Lung (tissue), 12 donors: ENCODE results near the gene RBM42. TPM values are rescaled to one million over a fixed set of nuclear protein-coding genes. Genes with fewer than 3 reads are reported as not detected.

Source experiments
- ATAC-seq: fragments of 200-7000 bp; cut with Tn5 transposase; one replicate; pipeline ENCODE4 v1.9.1; 2020; ENCODE audit warnings: moderate number of reproducible peaks; ENCODE audit not compliant: insufficient read depth, low FRiP score
- DNase-seq, 3 donors: peaks; one replicate each; pipeline ENCODE4 v3.0.0-alpha.2; 2013 to 2017
- H3K27ac ChIP-seq, 2 donors: one replicate each; pipeline ENCODE4 v1.5.1; 2013; ENCODE audit warnings: mild to moderate bottlenecking in 2 of 2, moderate library complexity in 2 of 2, control low read depth in 1 of 2, inconsistent platforms in 1 of 2, low read depth in 1 of 2, low read length in 1 of 2
- H3K27me3 ChIP-seq, 3 donors: one replicate each; pipeline ENCODE4 v1.5.1; 2013; ENCODE audit warnings: low read length in 2 of 3; ENCODE audit not compliant: control insufficient read depth in 3 of 3, insufficient read depth in 3 of 3
- H3K36me3 ChIP-seq, 4 donors: one replicate each; pipeline ENCODE4 v1.5.1; 2013; ENCODE audit warnings: low read length in 4 of 4, mild to moderate bottlenecking in 1 of 4, moderate library complexity in 1 of 4; ENCODE audit not compliant: control insufficient read depth in 4 of 4, insufficient read depth in 4 of 4
- H3K4me1 ChIP-seq, 5 donors: one replicate each; pipeline ENCODE4 v1.5.1; 2013; ENCODE audit warnings: low read length in 5 of 5, mild to moderate bottlenecking in 2 of 5, moderate library complexity in 1 of 5; ENCODE audit not compliant: control insufficient read depth in 5 of 5, insufficient read depth in 5 of 5
- H3K4me3 ChIP-seq: one replicate; pipeline ENCODE4 v1.5.1; 2013; ENCODE audit warnings: mild to moderate bottlenecking, control low read depth, moderate library complexity
- H3K9ac ChIP-seq, 2 donors: one replicate each; pipeline ENCODE4 v1.5.1; 2013; ENCODE audit warnings: low read length in 2 of 2, control low read depth in 1 of 2; ENCODE audit not compliant: insufficient read depth in 1 of 2
- H3K9me3 ChIP-seq, 4 donors: one replicate each; pipeline ENCODE4 v1.5.1; 2013; ENCODE audit warnings: low read length in 3 of 4, mild to moderate bottlenecking in 1 of 4, moderate library complexity in 1 of 4; ENCODE audit not compliant: control insufficient read depth in 4 of 4, insufficient read depth in 3 of 4
- WGBS, 2 donors: extraction: QIAGEN DNeasy Blood & Tissue Kit; methylation state at CpG; one replicate each; pipeline ENCODE4 v1.1.7; 2013; 5-methylcytosine and 5-hydroxymethylcytosine counted together
- polyA plus RNA-seq, 2 donors: library from polyadenylated mRNA; stranded (reverse); fragments of 200-250 nt; gene quantifications; one replicate each; pipeline ENCODE4 v1.2.1, GENCODE V29; 2013
- total RNA-seq, 2 donors: library from RNA; depleted of rRNA in 1 of 2; stranded (reverse); fragments of >200 nt in 1 of 2; gene quantifications; one replicate each; pipeline ENCODE4 v1.2.1, GENCODE V29; 2014 to 2021
- TF ChIP-seq, protein P1 (sequence below): IDR thresholded peaks from 2 replicates; pipeline ENCODE4 v1.5.1; 2012; ENCODE audit warnings: mild to moderate bottlenecking; ENCODE audit errors: control extremely low read depth, extremely low read depth
- donor health status: control.
- donor health status: control.
- donor health status: Bipolar disorder and iron deficiency.
- donor health status: healthy.
- donor health status: DM: yes; HTN: yes; CAD: no.

The RBM42 gene
- total and polyA plus RNA-seq, 4 donors: 28.4 to 84.0 (median 73.0) TPM

DNA sequence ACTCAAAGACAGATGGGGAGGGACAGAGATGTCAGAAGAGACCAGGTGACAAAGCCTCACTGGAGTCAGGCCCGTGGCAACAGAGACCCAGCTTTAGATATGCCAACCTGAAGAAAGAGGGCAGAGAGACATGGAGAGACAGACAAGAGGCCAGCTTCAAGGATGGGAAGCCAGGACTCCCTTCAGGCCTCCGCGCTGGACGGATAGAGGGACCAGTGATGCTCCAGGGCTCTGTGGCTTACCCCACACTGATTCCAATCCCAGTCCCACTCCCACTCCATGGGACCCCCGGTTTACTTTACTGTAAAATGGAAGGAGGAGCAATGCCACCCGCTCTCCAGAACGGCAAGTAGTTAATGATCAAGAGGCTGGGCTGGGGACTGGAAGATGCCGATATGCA, 11.0 kb downstream of the RBM42 start:
- Histone ChIP-seq H3K4me1 (peaks cover 0 to 24% (median 3%) of the 10 kb centered on the region in 5 donors), H3K36me3 (peaks cover 5 to 22% (median 14%) of the 10 kb centered on the region in 4 donors), H3K9ac (no peak overlapping the region), H3K27me3 (no peaks in the 10 kb centered on the region), H3K9me3 (no peaks in the 10 kb centered on the region), H3K27ac (no peak overlapping the region), H3K4me3 (no peak overlapping the region)
- 85 to 89% methylated on average over 8 of the region's 8 CpGs for WGBS, 2 donors
- DNase-seq (no peak), ATAC-seq (no peak)
- TF ChIP-seq, protein P1, sequence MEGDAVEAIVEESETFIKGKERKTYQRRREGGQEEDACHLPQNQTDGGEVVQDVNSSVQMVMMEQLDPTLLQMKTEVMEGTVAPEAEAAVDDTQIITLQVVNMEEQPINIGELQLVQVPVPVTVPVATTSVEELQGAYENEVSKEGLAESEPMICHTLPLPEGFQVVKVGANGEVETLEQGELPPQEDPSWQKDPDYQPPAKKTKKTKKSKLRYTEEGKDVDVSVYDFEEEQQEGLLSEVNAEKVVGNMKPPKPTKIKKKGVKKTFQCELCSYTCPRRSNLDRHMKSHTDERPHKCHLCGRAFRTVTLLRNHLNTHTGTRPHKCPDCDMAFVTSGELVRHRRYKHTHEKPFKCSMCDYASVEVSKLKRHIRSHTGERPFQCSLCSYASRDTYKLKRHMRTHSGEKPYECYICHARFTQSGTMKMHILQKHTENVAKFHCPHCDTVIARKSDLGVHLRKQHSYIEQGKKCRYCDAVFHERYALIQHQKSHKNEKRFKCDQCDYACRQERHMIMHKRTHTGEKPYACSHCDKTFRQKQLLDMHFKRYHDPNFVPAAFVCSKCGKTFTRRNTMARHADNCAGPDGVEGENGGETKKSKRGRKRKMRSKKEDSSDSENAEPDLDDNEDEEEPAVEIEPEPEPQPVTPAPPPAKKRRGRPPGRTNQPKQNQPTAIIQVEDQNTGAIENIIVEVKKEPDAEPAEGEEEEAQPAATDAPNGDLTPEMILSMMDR: no peak

DNA sequence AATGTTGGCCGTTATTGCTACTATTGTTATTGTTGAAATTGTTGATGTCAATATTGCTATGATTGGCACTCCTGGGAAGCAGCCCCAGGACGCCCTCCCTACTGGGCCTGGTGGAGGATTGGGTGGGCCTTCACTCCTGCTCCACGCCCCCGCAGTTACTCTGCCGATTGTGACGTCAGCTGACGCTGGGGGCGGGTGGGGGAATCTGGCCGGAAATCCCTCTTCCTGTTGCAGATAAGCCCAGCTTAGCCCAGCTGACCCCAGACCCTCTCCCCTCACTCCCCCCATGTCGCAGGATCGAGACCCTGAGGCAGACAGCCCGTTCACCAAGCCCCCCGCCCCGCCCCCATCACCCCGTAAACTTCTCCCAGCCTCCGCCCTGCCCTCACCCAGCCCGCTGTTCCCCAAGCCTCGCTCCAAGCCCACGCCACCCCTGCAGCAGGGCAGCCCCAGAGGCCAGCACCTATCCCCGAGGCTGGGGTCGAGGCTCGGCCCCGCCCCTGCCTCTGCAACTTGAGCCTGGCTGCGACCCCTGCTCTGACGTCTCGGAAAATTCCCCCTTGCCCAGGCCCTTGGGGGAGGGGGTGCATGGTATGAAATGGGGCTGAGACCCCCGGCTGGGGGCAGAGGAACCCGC, 12.8 kb downstream of the RBM42 start, which contains the start of gene ETV2:
TSS of gene ETV2 (plus strand) at position 231 of the 637 bp plus-strand sequence. CDS start 716 bp downstream, outside the sequence.
- Histone ChIP-seq H3K9me3 (no peaks in the 10 kb centered on the region), H3K36me3 (peaks cover 0 to 15% (median 6%) of the 10 kb centered on the region in 4 donors), H3K27ac (no peak within 1 kb of the TSS), H3K4me3 (no peak within 1 kb of the TSS), H3K4me1 (peaks cover 0 to 31% (median 6%) of the 10 kb centered on the region in 5 donors), H3K27me3 (no peaks in the 10 kb centered on the region), H3K9ac (no peak within 1 kb of the TSS)
- 18 to 19% methylated on average over 26 to 28 of the region's 28 CpGs for WGBS, 2 donors
- DNase-seq: peak; percentile 64 to 80 (median 74)
- TF ChIP-seq, protein P1: no peak
- no peak for ATAC-seq

DNA sequence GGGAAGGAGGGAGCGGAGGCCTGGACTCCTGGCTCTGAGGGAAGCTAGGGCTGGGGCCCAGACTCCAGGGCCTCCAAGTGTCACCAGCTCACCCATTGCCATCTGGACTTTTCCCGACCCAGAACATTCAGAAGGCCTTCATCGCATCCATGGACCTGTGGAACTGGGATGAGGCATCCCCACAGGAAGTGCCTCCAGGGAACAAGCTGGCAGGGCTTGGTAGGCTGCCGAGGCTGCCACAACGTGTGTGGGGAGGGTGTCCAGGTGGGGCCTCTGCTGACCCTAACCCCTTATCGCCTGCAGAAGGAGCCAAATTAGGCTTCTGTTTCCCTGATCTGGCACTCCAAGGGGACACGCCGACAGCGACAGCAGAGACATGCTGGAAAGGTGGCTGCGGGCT, 13.5 kb downstream of the RBM42 start:
- DNase-seq (no peak), ATAC-seq (no peak)
- Histone ChIP-seq H3K4me1 (peaks cover 0 to 31% (median 6%) of the 10 kb centered on the region in 5 donors), H3K9ac (no peak overlapping the region), H3K27ac (no peak overlapping the region), H3K36me3 (peaks cover 0 to 8% (median 4%) of the 10 kb centered on the region in 4 donors), H3K9me3 (no peaks in the 10 kb centered on the region), H3K4me3 (no peak overlapping the region), H3K27me3 (no peaks in the 10 kb centered on the region)
- 79 to 86% methylated on average over 10 of the region's 10 CpGs for WGBS, 2 donors
- TF ChIP-seq, protein P1: no peak
